GM13977 (cell line): Measurements from ENCODE around the gene OSTF1.

ENCODE experiments used
- DNase-seq: peaks from one replicate; pipeline ENCODE4 v3.0.0; 2012; ENCODE audit warnings: low spot score
- CTCF ChIP-seq: IDR thresholded peaks from 2 replicates; pipeline ENCODE4 v1.5.1; 2012; ENCODE audit warnings: mild to moderate bottlenecking, control low read depth; ENCODE audit not compliant: insufficient read depth; ENCODE audit errors: extremely low read depth, missing control alignments
- in situ Hi-C: fragments of 300-500 bp; cut with MboI; formaldehyde crosslinking; loops from one replicate; pipeline ENCODE4 v1.12.0; 2022; ENCODE audit warnings: low sequenced_read_pairs, low pct_unique_long_range_greater_than_20kb, mixed read lengths, inconsistent platforms; ENCODE audit not compliant: unreplicated experiment

The OSTF1 gene

GRCh38 chr9:75104607-75105006, 16.3 kb downstream of the OSTF1 start:
- no peak for TF ChIP-seq CTCF
- DNase-seq = no peak
- in situ Hi-C loops = no loop called here

- in situ Hi-C loops = no loop called here
- TF ChIP-seq CTCF = no peak
- DNase-seq = no peak
Observed at GRCh38 chr9:75105019-75105540, 16.8 kb downstream of the OSTF1 start.

- in situ Hi-C loops = no loop called here
- no peak for TF ChIP-seq CTCF
- no peak for DNase-seq
Observed at GRCh38 chr9:75105841-75106240, 17.5 kb downstream of the OSTF1 start.

- no peak for TF ChIP-seq CTCF
- no peak for DNase-seq
- in situ Hi-C loops = no loop called here
Observed at GRCh38 chr9:75106857-75107256, 18.5 kb downstream of the OSTF1 start.

GRCh38 chr9:75108571-75108970, 20.3 kb downstream of the OSTF1 start:
- in situ Hi-C loops = no loop called here
- no peak for DNase-seq
- no peak for TF ChIP-seq CTCF

GRCh38 chr9:75109210-75109839, 21.0 kb downstream of the OSTF1 start:
- in situ Hi-C loops = no loop called here
- no peak for DNase-seq
- no peak for TF ChIP-seq CTCF
